ENCODE data around the gene NAA40.

NAA40 gene

GRCh38 chr11:63896071-63896470 lies 42.7 kb upstream of the NAA40 start:
- in situ Hi-C loops (cut with HindIII; ENCODE audit: low pct_ligation_motif_present, low sequenced_read_pairs), result no loop called here
- no peak for DNase-seq
- Histone ChIP-seq H3K27me3 (replicated peaks) (no peaks in the 10 kb centered on the region), H3K4me3 (ENCODE audit: low read depth, low read length) (no peak overlapping the region), H3K27ac (no peak overlapping the region), H3K36me3 (replicated peaks) (peaks cover 43% of the 10 kb centered on the region)
- TF ChIP-seq CTCF (IDR thresholded peaks at IDR 0.05; ENCODE audit: low read depth, low read length, missing control alignments), result no peak

GRCh38 chr11:63897459-63898146 lies 41.2 kb upstream of the NAA40 start:
- Histone ChIP-seq H3K36me3 (replicated peaks) (peaks cover 55% of the 10 kb centered on the region), H3K27me3 (replicated peaks) (no peaks in the 10 kb centered on the region), H3K4me3 (ENCODE audit: low read depth, low read length) (no peak overlapping the region), H3K27ac (no peak overlapping the region)
- in situ Hi-C loops (cut with HindIII; ENCODE audit: low pct_ligation_motif_present, low sequenced_read_pairs), result no loop called here
- no peak for DNase-seq
- no peak for TF ChIP-seq CTCF (IDR thresholded peaks at IDR 0.05; ENCODE audit: low read depth, low read length, missing control alignments)

DNA sequence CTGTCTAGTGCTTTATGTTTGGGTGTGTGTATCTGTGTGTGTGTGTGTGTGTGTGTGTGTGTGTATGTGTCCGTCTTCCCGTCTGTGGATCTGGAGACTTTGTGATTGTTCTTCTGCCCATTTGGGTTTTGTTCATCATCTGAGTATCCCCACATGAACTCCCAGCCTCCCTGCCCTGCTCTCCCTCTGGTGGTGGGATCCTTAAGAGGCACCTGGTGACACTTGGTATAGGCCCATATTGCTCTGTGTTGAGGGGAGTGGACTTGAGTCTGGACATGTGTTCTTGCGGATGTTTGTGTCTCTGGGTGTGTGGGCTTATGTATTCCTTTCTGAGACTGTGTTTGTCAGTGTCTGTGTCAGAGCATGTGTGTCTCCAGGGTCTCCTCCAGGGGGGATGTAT lies 37.1 kb upstream of the NAA40 start:
- Histone ChIP-seq H3K36me3 (replicated peaks) (peaks cover 81% of the 10 kb centered on the region), H3K27ac (no peak overlapping the region), H3K27me3 (replicated peaks) (no peaks in the 10 kb centered on the region), H3K4me3 (ENCODE audit: low read depth, low read length) (no peak overlapping the region)
- TF ChIP-seq CTCF (IDR thresholded peaks at IDR 0.05; ENCODE audit: low read depth, low read length, missing control alignments), result peak; percentile 71
- in situ Hi-C loops (cut with HindIII; ENCODE audit: low pct_ligation_motif_present, low sequenced_read_pairs), result no loop called here
- no peak for DNase-seq

GRCh38 chr11:63903884-63904283 lies 34.9 kb upstream of the NAA40 start:
- no peak for TF ChIP-seq CTCF (IDR thresholded peaks at IDR 0.05; ENCODE audit: low read depth, low read length, missing control alignments)
- Histone ChIP-seq H3K36me3 (replicated peaks) (peaks cover 78% of the 10 kb centered on the region), H3K27ac (no peak overlapping the region), H3K27me3 (replicated peaks) (no peaks in the 10 kb centered on the region), H3K4me3 (ENCODE audit: low read depth, low read length) (no peak overlapping the region)
- no peak for DNase-seq
- in situ Hi-C loops (cut with HindIII; ENCODE audit: low pct_ligation_motif_present, low sequenced_read_pairs), result no loop called here

DNA sequence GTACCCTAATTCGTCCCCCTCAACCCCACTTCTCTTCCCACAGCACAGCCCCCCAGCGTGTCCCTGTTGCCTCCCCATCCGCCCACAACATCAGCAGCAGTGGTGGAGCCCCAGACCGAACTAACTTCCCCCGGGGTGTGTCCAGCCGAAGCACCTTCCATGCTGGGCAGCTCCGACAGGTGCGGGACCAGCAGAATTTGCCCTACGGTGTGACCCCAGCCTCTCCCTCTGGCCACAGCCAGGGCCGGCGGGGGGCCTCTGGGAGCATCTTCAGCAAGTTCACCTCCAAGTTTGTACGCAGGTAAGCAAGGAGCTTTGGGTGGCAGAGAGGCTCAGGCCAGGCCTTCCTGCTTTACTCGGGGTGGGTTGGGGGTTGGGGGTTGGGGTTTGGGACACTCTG lies 34.1 kb upstream of the NAA40 start:
- in situ Hi-C loops (cut with HindIII; ENCODE audit: low pct_ligation_motif_present, low sequenced_read_pairs), result no loop called here
- no peak overlapping the region for H3K27ac ChIP-seq
- no peak for TF ChIP-seq CTCF (IDR thresholded peaks at IDR 0.05; ENCODE audit: low read depth, low read length, missing control alignments)
- H3K27me3 ChIP-seq (replicated peaks), result no peaks in the 10 kb centered on the region
- peaks cover 77% of the 10 kb centered on the region for H3K36me3 ChIP-seq (replicated peaks)
- no peak overlapping the region for H3K4me3 ChIP-seq (ENCODE audit: low read depth, low read length)
- DNase-seq, result no peak

DNA sequence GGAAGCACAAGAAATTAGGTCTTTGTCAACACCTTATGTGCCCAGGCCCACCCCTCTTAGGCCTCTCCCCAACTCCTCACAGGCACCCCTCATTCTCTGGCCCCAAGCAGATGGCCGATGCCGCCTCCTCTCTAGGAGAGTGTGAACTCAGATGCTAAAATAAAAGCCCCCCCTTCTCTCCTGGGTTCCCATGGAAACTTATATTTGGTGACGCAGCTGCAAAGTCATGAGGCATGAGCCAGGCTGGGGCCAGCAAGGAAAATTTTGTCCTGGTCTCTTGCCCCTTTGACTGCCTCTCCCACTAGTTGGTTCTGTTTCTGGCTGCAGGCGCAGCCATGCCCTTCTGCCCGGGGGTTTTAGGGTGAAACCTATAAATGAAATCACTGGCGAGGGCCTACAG lies 33.6 kb upstream of the NAA40 start:
- TF ChIP-seq CTCF (IDR thresholded peaks at IDR 0.05; ENCODE audit: low read depth, low read length, missing control alignments), result no peak
- H3K4me3 ChIP-seq (ENCODE audit: low read depth, low read length), result no peak overlapping the region
- in situ Hi-C loops (cut with HindIII; ENCODE audit: low pct_ligation_motif_present, low sequenced_read_pairs), result no loop called here
- no peak overlapping the region for H3K27ac ChIP-seq
- peaks cover 78% of the 10 kb centered on the region for H3K36me3 ChIP-seq (replicated peaks)
- no peak for DNase-seq
- no peaks in the 10 kb centered on the region for H3K27me3 ChIP-seq (replicated peaks)
